Brain microvascular endothelial cell (primary cell): ENCODE results near the gene SLC47A2.
"Not testable (repeated sequence)": the region's sequence is repeated elsewhere in the genome, so short reads cannot be mapped to it uniquely, and the experiment has no call there.

ENCODE experiments used
- DNase-seq: peaks from one replicate; pipeline ENCODE4 v3.0.0-alpha.2; 2020
- H3K27ac ChIP-seq: fragments of 250-450 bp; sonication (Bioruptor Pico); 2 replicates; pipeline ENCODE4 v1.5.1; 2020; ENCODE audit warnings: mild to moderate bottlenecking, moderate library complexity
- H3K27me3 ChIP-seq: fragments of 250-450 bp; sonication (Bioruptor Pico); replicated peaks from 2 replicates; pipeline ENCODE4 v1.5.1; 2020; ENCODE audit warnings: mild to moderate bottlenecking
- H3K36me3 ChIP-seq: fragments of 250-450 bp; sonication (Bioruptor Pico); replicated peaks from 2 replicates; pipeline ENCODE4 v1.5.1; 2020; ENCODE audit warnings: mild to moderate bottlenecking
- H3K4me3 ChIP-seq: 2 replicates; pipeline ENCODE4 v1.5.1; 2011; ENCODE audit warnings: low read depth, mild to moderate bottlenecking, control low read depth, low read length, moderate library complexity
- CTCF ChIP-seq: IDR thresholded peaks from 2 replicates; pipeline ENCODE4 v1.5.1; 2011; ENCODE audit warnings: low read depth, mild to moderate bottlenecking, moderate library complexity, low read length, control low read depth, inconsistent platforms; ENCODE audit errors: missing control alignments
- in situ Hi-C: cut with HindIII; loops from 2 replicates; pipeline ENCODE4 v1.10.0; 2017; ENCODE audit warnings: low sequenced_read_pairs, low pct_ligation_motif_present

Gene SLC47A2

GRCh38 chr17:19702217-19702641 lies 14.2 kb downstream of the SLC47A2 start:
- no peaks in the 10 kb centered on the region for H3K36me3 ChIP-seq
- DNase-seq, result no peak
- H3K4me3 ChIP-seq, result no peak overlapping the region
- no peak overlapping the region for H3K27ac ChIP-seq
- no peak for TF ChIP-seq CTCF
- in situ Hi-C loops, result no loop called here
- no peaks in the 10 kb centered on the region for H3K27me3 ChIP-seq

GRCh38 chr17:19686400-19687090 lies 29.8 kb downstream of the SLC47A2 start:
- no peaks in the 10 kb centered on the region for H3K27me3 ChIP-seq
- in situ Hi-C loops, result no loop called here
- no peaks in the 10 kb centered on the region for H3K36me3 ChIP-seq
- DNase-seq, result no peak
- H3K4me3 ChIP-seq, result no peak overlapping the region
- no peak overlapping the region for H3K27ac ChIP-seq
- TF ChIP-seq CTCF, result no peak

- DNase-seq, H3K27me3 ChIP-seq, H3K4me3 ChIP-seq, H3K27ac ChIP-seq, in situ Hi-C loops, H3K36me3 ChIP-seq: not testable (repeated sequence)
Observed at GRCh38 chr17:19684909-19685580, 31.3 kb downstream of the SLC47A2 start.

- DNase-seq, result no peak
- in situ Hi-C loops, result no loop called here
- H3K27me3 ChIP-seq, result no peaks in the 10 kb centered on the region
- H3K36me3 ChIP-seq, result no peaks in the 10 kb centered on the region
- no peak overlapping the region for H3K27ac ChIP-seq
- TF ChIP-seq CTCF, result no peak
- H3K4me3 ChIP-seq, result no peak overlapping the region
Observed at GRCh38 chr17:19683117-19683516, 33.3 kb downstream of the SLC47A2 start.

GRCh38 chr17:19678581-19679453 lies 37.6 kb downstream of the SLC47A2 start:
- in situ Hi-C loops, result no loop called here

More at GRCh38 chr17:19678581-19679453, 37.6 kb downstream of the SLC47A2 start:
- H3K27ac ChIP-seq, result no peak overlapping the region
- no peak for TF ChIP-seq CTCF
- no peak overlapping the region for H3K4me3 ChIP-seq
- no peaks in the 10 kb centered on the region for H3K27me3 ChIP-seq
- DNase-seq, result no peak
- H3K36me3 ChIP-seq, result no peaks in the 10 kb centered on the region
